Bronchial epithelial cell (primary cell): ENCODE measurements around the gene SRSF7. TPM values are rescaled to one million over a fixed set of nuclear protein-coding genes. Genes with fewer than 3 reads are reported as not detected.

Experiments used
- DNase-seq: peaks from one replicate; pipeline ENCODE4 v3.0.0-alpha.2; 2010; ENCODE audit warnings: low read depth
- FAIRE-seq: peaks from 2 replicates; lab custom pipeline; 2011; peaks lifted over from hg19 to GRCh38; lab: Jason Lieb, UNC
- H3K27me3 ChIP-seq: 2 replicates; pipeline ENCODE4 v1.5.1; 2011; ENCODE audit warnings: low read length; ENCODE audit not compliant: control insufficient read depth, insufficient read depth
- H3K36me3 ChIP-seq: 2 replicates; pipeline ENCODE4 v1.5.1; 2011; ENCODE audit warnings: low read length; ENCODE audit not compliant: control insufficient read depth, insufficient read depth
- H3K4me3 ChIP-seq: 2 replicates; pipeline ENCODE4 v1.5.1; 2011; ENCODE audit warnings: mild to moderate bottlenecking, low read depth, low read length, control low read depth
- CTCF ChIP-seq: IDR thresholded peaks from 2 replicates; pipeline ENCODE4 v1.5.1; 2011; ENCODE audit warnings: mild to moderate bottlenecking, moderate library complexity, low read length, control low read depth, inconsistent platforms; ENCODE audit not compliant: insufficient read depth, severe bottlenecking
- total RNA-seq: library from RNA; depleted of rRNA; stranded (reverse); fragments of >200 nt; gene quantifications from 2 replicates; pipeline ENCODE4 v1.2.1, GENCODE V29; 2014

Gene SRSF7
- total RNA-seq, 1 donor from 2014 or later: 120 TPM

DNA sequence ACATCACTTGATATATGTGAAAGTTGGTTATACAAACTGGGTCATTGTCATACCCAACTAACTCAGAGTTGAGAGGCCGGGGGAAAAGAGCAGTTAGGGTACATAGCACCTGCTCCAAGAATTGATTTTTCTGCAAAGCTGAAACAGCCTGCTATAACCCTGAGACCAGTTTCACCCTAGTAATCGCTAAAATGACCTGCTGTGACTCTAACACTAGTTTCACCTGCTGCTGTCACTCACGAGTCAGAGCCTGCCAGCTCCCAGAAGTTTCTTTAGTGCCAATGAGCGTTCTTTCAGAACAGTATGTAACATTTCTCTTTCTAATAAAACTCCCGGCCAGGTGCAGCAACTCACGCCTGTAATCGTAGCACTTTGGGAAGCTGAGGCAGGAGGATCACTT is 28.0 kb downstream of the SRSF7 start:
- no peak for TF ChIP-seq CTCF
- no peak for FAIRE-seq
- no peak overlapping the region for H3K4me3 ChIP-seq
- no peaks in the 10 kb centered on the region for H3K27me3 ChIP-seq
- no peaks in the 10 kb centered on the region for H3K36me3 ChIP-seq
- DNase-seq: no peak

DNA sequence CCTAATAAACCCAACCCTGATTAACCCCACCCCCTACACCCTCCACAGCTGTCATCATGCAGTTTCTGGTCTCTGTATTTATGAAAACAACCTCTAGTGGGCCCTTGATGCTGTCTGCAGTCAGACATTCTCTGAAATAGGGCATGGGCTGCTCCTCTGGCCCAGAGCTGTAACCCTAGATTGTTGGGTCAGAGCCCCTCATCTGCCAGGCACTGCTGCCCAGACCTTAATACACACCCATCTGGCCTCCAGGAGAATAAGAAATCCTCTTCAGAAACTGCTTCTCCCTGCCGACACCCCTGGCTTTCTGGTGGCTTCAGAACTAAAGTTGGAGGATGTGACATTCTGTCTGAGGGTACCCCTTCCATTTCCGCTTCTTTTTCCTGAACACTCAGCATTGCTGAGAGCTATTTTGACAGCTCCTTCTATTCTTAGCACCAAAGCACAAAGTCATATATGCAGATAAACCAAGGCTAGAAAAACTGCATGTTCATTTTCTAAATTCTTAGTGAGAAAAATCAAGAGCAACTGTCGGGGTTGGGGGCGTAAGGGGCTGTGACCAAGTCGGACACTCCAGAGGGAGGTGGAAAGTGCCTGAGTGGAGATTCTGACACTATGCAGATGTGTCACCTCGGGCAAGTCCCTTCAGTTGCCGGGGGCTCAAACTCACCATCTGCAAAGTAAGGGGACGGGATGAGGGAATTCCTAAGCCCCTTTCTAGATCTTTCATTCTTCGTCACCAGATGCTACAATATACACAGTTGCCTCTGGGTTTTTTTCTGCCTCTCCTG is 28.7 kb downstream of the SRSF7 start:
- DNase-seq: no peak
- FAIRE-seq: no peak
- no peaks in the 10 kb centered on the region for H3K36me3 ChIP-seq
- H3K27me3 ChIP-seq: no peaks in the 10 kb centered on the region
- H3K4me3 ChIP-seq: no peak overlapping the region
- no peak for TF ChIP-seq CTCF

GRCh38 chr2:38720613-38721241 is 30.4 kb downstream of the SRSF7 start:
- Histone ChIP-seq H3K27me3 (no peaks in the 10 kb centered on the region), H3K36me3 (no peaks in the 10 kb centered on the region), H3K4me3 (no peak overlapping the region)
- peak; percentile 83 for DNase-seq
- FAIRE-seq: no peak
- TF ChIP-seq CTCF: no peak

- no peak for DNase-seq
- no peak for TF ChIP-seq CTCF
- H3K4me3 ChIP-seq: no peak overlapping the region
- FAIRE-seq: no peak
- H3K27me3 ChIP-seq: no peaks in the 10 kb centered on the region
- H3K36me3 ChIP-seq: no peaks in the 10 kb centered on the region
Measured at GRCh38 chr2:38719706-38720105, 31.5 kb downstream of the SRSF7 start.

GRCh38 chr2:38718601-38719000 is 32.6 kb downstream of the SRSF7 start:
- FAIRE-seq (no peak), DNase-seq (no peak)
- no peak for TF ChIP-seq CTCF
- H3K27me3 ChIP-seq: no peaks in the 10 kb centered on the region
- H3K4me3 ChIP-seq: no peak overlapping the region
- no peaks in the 10 kb centered on the region for H3K36me3 ChIP-seq
